PFSK-1 (cell line): ENCODE data around the gene MKX.

Source experiments
- FOXP2 ChIP-seq: optimal IDR thresholded peaks from 2 replicates; pipeline ENCODE3; 2011; ENCODE audit warnings: borderline replicate concordance, control low read depth, inconsistent platforms; ENCODE audit not compliant: insufficient read depth; ENCODE audit errors: extremely low read length, extremely low read depth
- POLR2AphosphoS5 ChIP-seq: IDR thresholded peaks from 2 replicates; pipeline ENCODE4 v1.6.1; 2012; ENCODE audit warnings: low read depth, mild to moderate bottlenecking, control low read depth, low read length, moderate library complexity
- REST ChIP-seq, 2 experiments: IDR thresholded peaks; 2 replicates each; pipeline versions ENCODE4 v1.6.1 to v1.8.0; 2011 to 2012; ENCODE audit warnings: low read depth in 2 of 2, low read length in 2 of 2, control low read depth in 1 of 2, inconsistent platforms in 1 of 2, mild to moderate bottlenecking in 1 of 2, moderate library complexity in 1 of 2; ENCODE audit not compliant: insufficient read depth in 1 of 2
- SIN3A ChIP-seq: IDR thresholded peaks from 2 replicates; pipeline ENCODE4 v1.6.1; 2012; ENCODE audit warnings: mild to moderate bottlenecking, low read length, moderate library complexity, borderline replicate concordance; ENCODE audit not compliant: insufficient read depth

- TF ChIP-seq POLR2AphosphoS5 (no peak), SIN3A (no peak), REST (IDR thresholded peaks at IDR 0.05; ENCODE audit: insufficient read depth in 1 of 2, low read depth in 2 of 2, low read length in 2 of 2) (no peak), FOXP2 (no peak)
These were observed 25.1 kb downstream of the MKX start for GRCh38 chr10:27720529-27720928.
